Stomach (tissue), 4 donors: ENCODE data around the gene GAD2.

Experiments used
- POLR2A ChIP-seq, 4 donors: fragments of 450-650 bp; IDR thresholded peaks; one replicate each; pipeline ENCODE4 v1.6.1; 2016; ENCODE audit warnings: antibody characterized with exemption in 4 of 4, control low read depth in 2 of 4, mild to moderate bottlenecking in 1 of 4, moderate library complexity in 1 of 4
- POLR2AphosphoS5 ChIP-seq, 3 donors: sonication (generic); formaldehyde crosslinking; IDR thresholded peaks; one replicate each; pipeline ENCODE4 v1.6.1; 2016; ENCODE audit warnings: antibody characterized with exemption in 3 of 3
- TF ChIP-seq, protein P1 (sequence below), 7 experiments: fragments of 450-650 bp in 4 of 7; fragments of 200-600 bp in 3 of 7; sonication (generic) in 3 of 7; IDR thresholded peaks; one replicate each; pipeline ENCODE4 v1.5.1; 2016 to 2019; ENCODE audit warnings: antibody characterized with exemption in 7 of 7, control low read depth in 2 of 7, mild to moderate bottlenecking in 1 of 7

GRCh38 chr10:26172131-26172530 is 44.4 kb upstream of the GAD2 start:
- TF ChIP-seq, protein P1, sequence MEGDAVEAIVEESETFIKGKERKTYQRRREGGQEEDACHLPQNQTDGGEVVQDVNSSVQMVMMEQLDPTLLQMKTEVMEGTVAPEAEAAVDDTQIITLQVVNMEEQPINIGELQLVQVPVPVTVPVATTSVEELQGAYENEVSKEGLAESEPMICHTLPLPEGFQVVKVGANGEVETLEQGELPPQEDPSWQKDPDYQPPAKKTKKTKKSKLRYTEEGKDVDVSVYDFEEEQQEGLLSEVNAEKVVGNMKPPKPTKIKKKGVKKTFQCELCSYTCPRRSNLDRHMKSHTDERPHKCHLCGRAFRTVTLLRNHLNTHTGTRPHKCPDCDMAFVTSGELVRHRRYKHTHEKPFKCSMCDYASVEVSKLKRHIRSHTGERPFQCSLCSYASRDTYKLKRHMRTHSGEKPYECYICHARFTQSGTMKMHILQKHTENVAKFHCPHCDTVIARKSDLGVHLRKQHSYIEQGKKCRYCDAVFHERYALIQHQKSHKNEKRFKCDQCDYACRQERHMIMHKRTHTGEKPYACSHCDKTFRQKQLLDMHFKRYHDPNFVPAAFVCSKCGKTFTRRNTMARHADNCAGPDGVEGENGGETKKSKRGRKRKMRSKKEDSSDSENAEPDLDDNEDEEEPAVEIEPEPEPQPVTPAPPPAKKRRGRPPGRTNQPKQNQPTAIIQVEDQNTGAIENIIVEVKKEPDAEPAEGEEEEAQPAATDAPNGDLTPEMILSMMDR (IDR thresholded peaks at IDR 0.05), result no peak
- TF ChIP-seq POLR2A (IDR thresholded peaks at IDR 0.05) (no peak), POLR2AphosphoS5 (IDR thresholded peaks at IDR 0.05) (no peak)
